ENCODE results near the gene TSPAN18. TPM values are rescaled to one million over a fixed set of nuclear protein-coding genes. Genes with fewer than 3 reads are reported as not detected.
A peak's percentile ranks its signal among the peaks of the same experiment; 100 is the strongest.

The TSPAN18 gene
- total and polyA plus RNA-seq, 11 donors: 40.0 to 151 (median 74.9) TPM

GRCh38 chr11:44780940-44781631 lies 54.3 kb downstream of the TSPAN18 start:
- Histone ChIP-seq H3K27me3 (no peaks in the 10 kb centered on the region), H3K36me3 (no peaks in the 10 kb centered on the region), H3K4me3 (no peak overlapping the region), H3K27ac (peak overlapping the region; percentile 22 to 83 (median 72)), H3K4me1 (peaks cover 7 to 95% (median 60%) of the 10 kb centered on the region in 12 donors), H3K9me3 (no peaks in the 10 kb centered on the region)
- no peak for TF ChIP-seq POLR2A (IDR thresholded peaks at IDR 0.05)
- no peak for TF ChIP-seq CTCF (IDR thresholded peaks at IDR 0.05)
- WGBS, 4 donors: 40 to 59% (median 46%) methylated on average over 6 to 9 of the region's 9 CpGs
- ATAC-seq (peak; percentile 65 to 88 (median 80)), DNase-seq (peak in 4 of 5 donors; percentile 42 to 86 (median 68))
- intact Hi-C loops (cut with DNase I): loop anchor here in 4 of 10 donors (5.0 to 10.0 kb wide), 4 partner anchors 36 to 156 kb away; no protein-coding TSS in a partner anchor

- Histone ChIP-seq H3K4me1 (peaks cover 7 to 93% (median 59%) of the 10 kb centered on the region in 12 donors), H3K27ac (peak overlapping the region; percentile 22 to 83 (median 72))
These were observed 54.9 kb downstream of the TSPAN18 start for GRCh38 chr11:44781655-44782054.

GRCh38 chr11:44782478-44782877 lies 55.7 kb downstream of the TSPAN18 start:
- Histone ChIP-seq H3K4me3 (no peak overlapping the region), H3K27ac (peak overlapping the region in 7 of 12 donors; percentile 52 to 83 (median 73)), H3K27me3 (no peaks in the 10 kb centered on the region), H3K4me1 (peaks cover 7 to 85% (median 52%) of the 10 kb centered on the region in 12 donors), H3K36me3 (no peaks in the 10 kb centered on the region), H3K9me3 (no peaks in the 10 kb centered on the region)
- intact Hi-C loops (cut with DNase I): loop anchor here in 4 of 10 donors (5.0 to 10.0 kb wide), 4 partner anchors 35 to 158 kb away; no protein-coding TSS in a partner anchor
- ATAC-seq: no peak
- DNase-seq: no peak
- TF ChIP-seq POLR2A (IDR thresholded peaks at IDR 0.05) (no peak), CTCF (IDR thresholded peaks at IDR 0.05) (no peak)
- 90 to 91% (median 90%) methylated on average over 4 of the region's 4 CpGs for WGBS, 4 donors

More at GRCh38 chr11:44781655-44782054, 54.9 kb downstream of the TSPAN18 start:
- Histone ChIP-seq H3K27me3 (no peaks in the 10 kb centered on the region), H3K36me3 (no peaks in the 10 kb centered on the region), H3K9me3 (no peaks in the 10 kb centered on the region), H3K4me3 (no peak overlapping the region)
- DNase-seq (no peak), ATAC-seq (peak; percentile 46 to 65 (median 56))
- intact Hi-C loops (cut with DNase I): loop anchor here in 4 of 10 donors (5.0 to 10.0 kb wide), 4 partner anchors 36 to 157 kb away; no protein-coding TSS in a partner anchor
- WGBS, 4 donors: 55 to 63% (median 59%) methylated on average over 2 of the region's 2 CpGs
- no peak for TF ChIP-seq POLR2A (IDR thresholded peaks at IDR 0.05)
- TF ChIP-seq CTCF (IDR thresholded peaks at IDR 0.05): no peak

- H3K4me1 ChIP-seq: peaks cover 7 to 85% (median 49%) of the 10 kb centered on the region in 12 donors
- H3K27ac ChIP-seq: peak overlapping the region in 11 of 12 donors; percentile 2 to 83 (median 28)
- TF ChIP-seq POLR2A (IDR thresholded peaks at IDR 0.05) (no peak), CTCF (IDR thresholded peaks at IDR 0.05) (no peak)
- intact Hi-C loops (cut with DNase I): loop anchor here in 4 of 10 donors (5.0 to 10.0 kb wide), 4 partner anchors 33 to 160 kb away; no protein-coding TSS in a partner anchor
- ATAC-seq (peak in 2 of 4 donors; percentile 5 to 12), DNase-seq (no peak)
- H3K4me3 ChIP-seq: no peak overlapping the region
- H3K36me3 ChIP-seq: peaks cover 0 to 5% (median 0%) of the 10 kb centered on the region in 9 donors
- no peaks in the 10 kb centered on the region for H3K27me3 ChIP-seq
- WGBS, 4 donors: 47 to 60% (median 56%) methylated on average over 8 of the region's 8 CpGs
- no peaks in the 10 kb centered on the region for H3K9me3 ChIP-seq
These were observed 57.6 kb downstream of the TSPAN18 start for GRCh38 chr11:44784436-44784760.
